Liver (tissue), 9 donors: ENCODE data around the gene LCE1E. TPM values are rescaled to one million over a fixed set of nuclear protein-coding genes. Genes with fewer than 3 reads are reported as not detected.

ENCODE experiments used
- DNase-seq: peaks from one replicate; pipeline ENCODE4 v3.0.0-alpha.2; 2017; ENCODE audit warnings: low spot score
- H3K27ac ChIP-seq, 2 donors: one replicate each; pipeline ENCODE4 v1.7.0; 2013; ENCODE audit warnings: inconsistent platforms in 2 of 2, low read length in 2 of 2, control low read depth in 1 of 2, low read depth in 1 of 2, mild to moderate bottlenecking in 1 of 2
- H3K27me3 ChIP-seq, 4 donors: one replicate each; pipeline versions ENCODE4 v1.6.1 to v1.7.0; 2013; ENCODE audit warnings: low read length in 3 of 4, inconsistent platforms in 1 of 4, mild to moderate bottlenecking in 1 of 4, moderate library complexity in 1 of 4; ENCODE audit not compliant: control insufficient read depth in 4 of 4, insufficient read depth in 4 of 4
- H3K36me3 ChIP-seq, 4 donors: one replicate each; pipeline versions ENCODE4 v1.6.1 to v1.7.0; 2013; ENCODE audit warnings: low read length in 3 of 4, mild to moderate bottlenecking in 3 of 4, low read depth in 1 of 4, moderate library complexity in 1 of 4; ENCODE audit not compliant: control insufficient read depth in 4 of 4, insufficient read depth in 3 of 4
- H3K4me1 ChIP-seq, 4 donors: one replicate each; pipeline versions ENCODE4 v1.6.1 to v1.7.0; 2013; ENCODE audit warnings: low read length in 3 of 4, mild to moderate bottlenecking in 3 of 4, moderate library complexity in 1 of 4; ENCODE audit not compliant: control insufficient read depth in 4 of 4, insufficient read depth in 4 of 4
- H3K4me3 ChIP-seq, 3 donors: one replicate each; pipeline versions ENCODE4 v1.6.1 to v1.7.0; 2013; ENCODE audit warnings: low read length in 3 of 3, control low read depth in 1 of 3, low read depth in 1 of 3, mild to moderate bottlenecking in 1 of 3
- H3K9ac ChIP-seq, 2 donors: one replicate each; pipeline ENCODE4 v1.7.0; 2013; ENCODE audit warnings: low read length in 2 of 2, mild to moderate bottlenecking in 2 of 2, moderate library complexity in 2 of 2, control low read depth in 1 of 2, low read depth in 1 of 2
- H3K9me3 ChIP-seq, 4 donors: one replicate each; pipeline versions ENCODE4 v1.6.1 to v1.7.0; 2013; ENCODE audit warnings: low read length in 3 of 4; ENCODE audit not compliant: control insufficient read depth in 4 of 4
- CTCF ChIP-seq: fragments of 150-350 bp; IDR thresholded peaks from 2 replicates; pipeline ENCODE4 v1.5.1; 2017; ENCODE audit warnings: improper control_type of control experiment, low read depth, low read length; ENCODE audit not compliant: missing input control
- EGR1 ChIP-seq, 2 donors: IDR thresholded peaks; 2 replicates each; pipeline ENCODE4 v1.6.1; 2016 to 2018; ENCODE audit warnings: antibody characterized with exemption in 2 of 2, low read depth in 2 of 2
- FOXA1 ChIP-seq: IDR thresholded peaks from 2 replicates; pipeline ENCODE4 v1.6.1; 2016; ENCODE audit warnings: antibody characterized with exemption
- FOXA2 ChIP-seq: IDR thresholded peaks from 2 replicates; pipeline ENCODE4 v1.6.1; 2016; ENCODE audit warnings: antibody characterized with exemption
- HNF4G ChIP-seq: IDR thresholded peaks from 2 replicates; pipeline ENCODE4 v1.6.1; 2016; ENCODE audit warnings: antibody characterized with exemption
- JUND ChIP-seq, 2 donors: IDR thresholded peaks; 2 replicates each; pipeline ENCODE4 v1.6.1; 2016; ENCODE audit warnings: antibody characterized with exemption in 2 of 2
- NR2F2 ChIP-seq: IDR thresholded peaks from 2 replicates; pipeline ENCODE4 v1.6.1; 2016; ENCODE audit warnings: antibody characterized with exemption
- RAD21 ChIP-seq, 2 donors: IDR thresholded peaks; 2 replicates each; pipeline ENCODE4 v1.6.1; 2016; ENCODE audit warnings: antibody characterized with exemption in 2 of 2, mild to moderate bottlenecking in 2 of 2
- REST ChIP-seq: IDR thresholded peaks from 2 replicates; pipeline ENCODE4 v1.6.1; 2016; ENCODE audit warnings: antibody characterized with exemption, mild to moderate bottlenecking
- YY1 ChIP-seq: IDR thresholded peaks from 2 replicates; pipeline ENCODE4 v1.6.1; 2016; ENCODE audit warnings: antibody characterized with exemption, mild to moderate bottlenecking
- WGBS: extraction: QIAGEN DNeasy Blood & Tissue Kit; methylation state at CpG from one replicate; pipeline ENCODE4 v1.1.7; 2013; 5-methylcytosine and 5-hydroxymethylcytosine counted together
- polyA plus RNA-seq, 2 donors: library from polyadenylated mRNA; stranded (reverse) in 1 of 2; unstranded in 1 of 2; fragments of 200-250 nt in 1 of 2; fragments of >200 nt in 1 of 2; fragmentation: Nextera tagmentation in 1 of 2; extraction: Ambion mirVana in 1 of 2; gene quantifications; one replicate each; pipeline versions ENCODE4 v1.2.1 to v1.2.3, GENCODE V29; 2013 to 2015
- total RNA-seq, 2 donors: library from RNA; depleted of rRNA; stranded (reverse); fragments of >200 nt; gene quantifications; one replicate each; pipeline ENCODE4 v1.2.3, GENCODE V29; 2014
- TF ChIP-seq, protein P1 (sequence below): IDR thresholded peaks from 2 replicates; pipeline ENCODE4 v1.6.1; 2016; ENCODE audit warnings: antibody characterized with exemption
- TF ChIP-seq, protein P2 (sequence below): IDR thresholded peaks from 2 replicates; pipeline ENCODE4 v1.6.1; 2016; ENCODE audit warnings: antibody characterized with exemption
- TF ChIP-seq, protein P3 (sequence below): IDR thresholded peaks from 2 replicates; pipeline ENCODE4 v1.6.1; 2016; ENCODE audit warnings: antibody characterized with exemption
- donor health status: healthy.
- donor health status: healthy.
- donor health status: healthy.
- donor health status: healthy.
- donor health status: healthy.

LCE1E gene
- total RNA-seq (not detected), polyA plus RNA-seq (not detected)

- no peaks in the 10 kb centered on the region for H3K9me3 ChIP-seq
- H3K36me3 ChIP-seq, result no peaks in the 10 kb centered on the region
- no peak within 1 kb of the TSS for H3K9ac ChIP-seq
- no peak within 1 kb of the TSS for H3K4me3 ChIP-seq
- H3K27me3 ChIP-seq, result peaks cover 0 to 8% (median 3%) of the 10 kb centered on the region in 4 donors
- no peak within 1 kb of the TSS for H3K27ac ChIP-seq
- no peaks in the 10 kb centered on the region for H3K4me1 ChIP-seq
- 28% methylated on average over 2 of the region's 2 CpGs for WGBS
- TF ChIP-seq, protein P1, sequence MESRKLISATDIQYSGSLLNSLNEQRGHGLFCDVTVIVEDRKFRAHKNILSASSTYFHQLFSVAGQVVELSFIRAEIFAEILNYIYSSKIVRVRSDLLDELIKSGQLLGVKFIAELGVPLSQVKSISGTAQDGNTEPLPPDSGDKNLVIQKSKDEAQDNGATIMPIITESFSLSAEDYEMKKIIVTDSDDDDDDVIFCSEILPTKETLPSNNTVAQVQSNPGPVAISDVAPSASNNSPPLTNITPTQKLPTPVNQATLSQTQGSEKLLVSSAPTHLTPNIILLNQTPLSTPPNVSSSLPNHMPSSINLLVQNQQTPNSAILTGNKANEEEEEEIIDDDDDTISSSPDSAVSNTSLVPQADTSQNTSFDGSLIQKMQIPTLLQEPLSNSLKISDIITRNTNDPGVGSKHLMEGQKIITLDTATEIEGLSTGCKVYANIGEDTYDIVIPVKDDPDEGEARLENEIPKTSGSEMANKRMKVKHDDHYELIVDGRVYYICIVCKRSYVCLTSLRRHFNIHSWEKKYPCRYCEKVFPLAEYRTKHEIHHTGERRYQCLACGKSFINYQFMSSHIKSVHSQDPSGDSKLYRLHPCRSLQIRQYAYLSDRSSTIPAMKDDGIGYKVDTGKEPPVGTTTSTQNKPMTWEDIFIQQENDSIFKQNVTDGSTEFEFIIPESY, result no peak
- TF ChIP-seq JUND (IDR thresholded peaks at IDR 0.05) (no peak), YY1 (no peak)
- TF ChIP-seq, protein P2, sequence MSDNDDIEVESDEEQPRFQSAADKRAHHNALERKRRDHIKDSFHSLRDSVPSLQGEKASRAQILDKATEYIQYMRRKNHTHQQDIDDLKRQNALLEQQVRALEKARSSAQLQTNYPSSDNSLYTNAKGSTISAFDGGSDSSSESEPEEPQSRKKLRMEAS, result no peak
- no peak for DNase-seq
Measured at GRCh38 chr1:152786077-152786476, at the start of gene LCE1E. LCE1E (plus strand) TSS chr1:152786257; CDS start chr1:152787300, 1,043 bp downstream.

GRCh38 chr1:152737997-152738396, 48.1 kb upstream of the LCE1E start:
- Histone ChIP-seq H3K4me1 (no peaks in the 10 kb centered on the region), H3K36me3 (no peaks in the 10 kb centered on the region), H3K9me3 (no peaks in the 10 kb centered on the region), H3K27ac (no peak overlapping the region), H3K4me3 (no peak overlapping the region), H3K9ac (no peak overlapping the region), H3K27me3 (no peaks in the 10 kb centered on the region)
- 76% methylated on average over 5 of the region's 5 CpGs for WGBS
- TF ChIP-seq HNF4G (no peak), CTCF (no peak), FOXA2 (no peak), YY1 (no peak), REST (no peak), RAD21 (IDR thresholded peaks at IDR 0.05) (no peak), FOXA1 (no peak), EGR1 (IDR thresholded peaks at IDR 0.05; ENCODE audit: low read depth in 2 of 2) (no peak), NR2F2 (no peak)
- TF ChIP-seq, protein P2, result no peak
- TF ChIP-seq, protein P3, sequence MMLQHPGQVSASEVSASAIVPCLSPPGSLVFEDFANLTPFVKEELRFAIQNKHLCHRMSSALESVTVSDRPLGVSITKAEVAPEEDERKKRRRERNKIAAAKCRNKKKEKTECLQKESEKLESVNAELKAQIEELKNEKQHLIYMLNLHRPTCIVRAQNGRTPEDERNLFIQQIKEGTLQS, result no peak
- TF ChIP-seq, protein P1, result no peak
- no peak for DNase-seq
